Measurements from ENCODE around the gene MARCHF3.

Gene MARCHF3

DNA sequence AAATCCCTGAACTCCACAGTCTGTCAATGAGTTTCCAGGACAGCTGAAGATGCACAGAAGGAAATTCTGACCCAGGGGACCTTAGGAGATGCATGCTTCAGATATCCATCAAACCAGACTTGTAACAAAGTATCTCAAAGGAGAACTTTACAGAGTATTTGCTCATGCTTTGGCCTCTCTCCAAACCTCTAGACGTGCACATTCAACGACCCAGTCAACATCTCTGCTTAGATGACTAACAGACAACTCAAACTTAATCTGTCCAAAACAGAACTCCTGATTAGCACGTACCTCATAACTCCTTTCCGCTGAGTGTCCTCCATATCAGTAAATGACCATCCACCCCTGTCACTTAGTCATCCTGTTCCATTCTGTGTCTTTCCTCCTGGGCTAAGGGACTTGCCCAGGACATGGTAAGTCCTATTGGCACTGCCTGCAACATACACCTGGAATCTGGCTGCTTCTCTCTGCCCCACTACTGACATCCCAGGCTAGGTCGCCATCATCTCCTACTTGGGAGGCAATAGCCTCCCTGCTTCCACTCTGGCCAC, 146.0 kb downstream of the MARCHF3 start:
- DNase-seq: no peak
- intact Hi-C loops (cut with DNase I): no loop called here

GRCh38 chr5:126883564-126884245, 146.7 kb downstream of the MARCHF3 start:
- intact Hi-C loops (cut with DNase I): no loop called here
- no peak for DNase-seq

DNA sequence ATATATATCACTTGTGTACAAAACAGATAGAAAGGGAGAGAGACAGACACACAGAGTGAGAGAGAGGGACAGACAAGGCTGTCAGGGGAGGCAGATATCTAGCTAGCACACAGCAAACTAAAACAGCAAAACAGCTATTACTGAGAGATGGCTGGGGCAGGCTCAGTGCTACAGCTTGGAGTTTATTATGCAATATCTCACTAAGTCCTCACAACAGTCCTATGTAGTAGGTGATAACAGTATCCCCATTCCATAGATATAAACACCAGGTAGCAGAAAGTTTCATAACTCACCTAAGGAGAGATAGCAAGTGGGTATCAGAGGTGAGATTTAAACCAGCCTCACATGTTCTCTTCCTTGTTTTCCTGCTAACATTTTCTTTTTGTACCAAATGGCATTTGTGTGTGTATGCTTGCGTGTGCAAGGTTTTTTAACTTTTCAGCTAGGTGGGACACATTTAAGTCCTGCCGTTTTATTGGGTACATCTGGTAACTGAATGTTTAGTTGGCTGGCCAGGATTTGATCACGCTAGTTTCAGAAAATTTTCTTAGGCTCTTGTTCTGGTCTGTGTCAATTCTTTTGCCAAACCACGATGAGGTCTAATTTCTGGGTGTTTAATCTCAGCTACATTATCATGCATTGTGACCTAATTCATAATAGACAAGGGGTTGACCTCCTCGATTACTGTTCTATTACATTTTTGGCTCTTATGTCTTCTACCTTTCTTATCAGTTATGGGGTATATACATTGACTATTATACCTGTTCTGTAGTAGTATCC, 148.3 kb downstream of the MARCHF3 start:
- intact Hi-C loops (cut with DNase I): no loop called here
- DNase-seq: no peak

DNA sequence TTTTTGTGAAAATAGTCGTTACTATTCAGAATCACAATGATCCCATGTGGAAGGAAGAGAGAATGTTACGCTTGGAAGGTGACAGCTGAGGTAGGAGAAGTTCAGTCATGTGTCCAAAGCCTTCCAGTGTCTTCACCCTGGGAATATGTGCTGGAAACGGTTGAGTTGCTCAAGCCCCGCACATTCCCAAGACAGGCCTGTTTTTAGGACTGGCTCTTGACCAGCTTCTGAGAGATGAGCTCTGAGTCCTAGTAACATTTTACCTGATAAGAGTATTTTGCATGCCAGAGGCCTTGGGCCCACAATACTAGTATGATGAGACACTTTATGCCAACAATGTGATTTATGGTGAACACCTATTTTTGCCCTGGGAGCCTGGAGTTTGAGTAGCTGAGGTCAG, 151.7 kb downstream of the MARCHF3 start:
- intact Hi-C loops (cut with DNase I): no loop called here
- DNase-seq: no peak

DNA sequence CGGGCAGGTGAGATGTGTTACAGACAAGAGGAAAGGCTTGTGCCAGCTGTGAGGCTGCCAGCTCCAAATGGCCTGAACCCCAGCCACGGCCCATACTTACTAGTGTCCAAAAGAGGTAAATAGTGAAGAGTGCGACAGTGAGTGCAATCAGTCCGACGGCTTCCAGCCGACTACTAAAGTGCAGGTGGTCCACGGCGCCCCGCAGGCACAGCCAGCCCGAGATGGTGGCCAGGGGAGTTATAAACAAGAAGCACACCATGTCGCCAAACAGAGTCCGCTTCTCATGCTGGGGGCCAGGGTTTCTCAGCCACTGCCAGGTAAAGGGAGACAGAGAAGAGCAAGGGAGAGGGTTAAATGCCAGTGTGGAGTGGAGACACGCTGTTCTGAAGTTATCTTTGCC, 152.3 kb downstream of the MARCHF3 start:
- intact Hi-C loops (cut with DNase I): no loop called here
- DNase-seq: no peak

DNA sequence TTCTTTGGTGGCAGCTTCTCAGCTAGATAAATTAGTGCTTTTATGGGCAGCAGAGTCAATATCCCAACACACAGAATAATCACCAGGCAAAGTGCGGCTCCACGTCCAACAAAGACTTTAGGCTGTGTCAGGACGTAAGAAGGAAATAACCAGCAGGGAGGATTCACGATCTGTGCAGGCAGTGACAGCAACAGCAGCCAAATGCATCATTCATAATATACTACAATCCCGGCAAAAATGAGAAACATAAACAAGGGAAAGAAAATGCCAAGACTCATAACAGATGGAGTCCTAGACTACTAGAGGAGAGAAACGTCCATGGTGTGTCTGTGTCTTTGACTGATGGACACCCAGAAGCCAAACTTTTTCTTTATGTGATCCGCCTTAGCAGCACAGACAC, 152.8 kb downstream of the MARCHF3 start:
- no peak for DNase-seq
- intact Hi-C loops (cut with DNase I): no loop called here

- intact Hi-C loops (cut with DNase I): no loop called here
- no peak for DNase-seq
These were observed 155.0 kb downstream of the MARCHF3 start for GRCh38 chr5:126875303-126875785.

DNA sequence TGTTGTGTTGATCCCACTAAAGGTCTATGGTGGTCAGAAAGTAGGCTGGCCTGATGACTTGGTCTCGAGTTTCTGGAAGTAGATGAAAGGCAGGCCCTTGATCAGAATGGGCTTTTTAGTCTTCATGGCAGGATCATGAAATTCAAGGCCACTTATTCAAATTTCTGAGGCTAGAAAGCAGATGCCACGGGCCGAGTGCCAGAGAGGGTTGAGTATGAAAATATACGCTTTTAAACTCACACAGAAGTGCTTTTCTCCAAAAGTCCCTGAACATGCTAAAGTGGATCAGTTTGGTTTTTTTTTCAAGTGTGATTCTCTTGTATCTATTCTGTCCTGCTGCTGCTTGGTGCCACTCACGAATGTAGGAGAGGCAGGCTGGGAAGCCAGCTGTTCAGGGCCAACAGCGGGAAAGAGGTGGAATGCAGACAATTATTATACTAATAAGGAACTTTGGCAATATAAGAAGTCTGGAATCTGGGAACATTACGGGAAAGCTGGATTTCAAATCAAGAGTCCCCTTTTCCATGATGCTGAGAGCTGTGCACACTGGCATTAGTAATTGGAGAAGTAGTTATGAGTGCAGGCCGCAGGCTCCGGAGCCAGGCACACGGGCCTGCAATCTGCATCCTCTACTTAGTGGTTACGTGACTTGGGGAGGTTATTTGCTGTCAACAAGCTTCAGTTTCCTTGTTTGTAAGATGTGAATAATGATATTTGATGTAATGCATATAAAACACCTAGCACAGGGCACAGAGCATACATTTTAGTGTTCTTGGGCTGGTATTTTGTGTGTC, 157.6 kb downstream of the MARCHF3 start:
- intact Hi-C loops (cut with DNase I): no loop called here
- DNase-seq: peak in 1 of 10 donors; percentile 74

- intact Hi-C loops (cut with DNase I): no loop called here
- DNase-seq: no peak
These were observed 158.9 kb downstream of the MARCHF3 start for GRCh38 chr5:126871441-126871840.

DNA sequence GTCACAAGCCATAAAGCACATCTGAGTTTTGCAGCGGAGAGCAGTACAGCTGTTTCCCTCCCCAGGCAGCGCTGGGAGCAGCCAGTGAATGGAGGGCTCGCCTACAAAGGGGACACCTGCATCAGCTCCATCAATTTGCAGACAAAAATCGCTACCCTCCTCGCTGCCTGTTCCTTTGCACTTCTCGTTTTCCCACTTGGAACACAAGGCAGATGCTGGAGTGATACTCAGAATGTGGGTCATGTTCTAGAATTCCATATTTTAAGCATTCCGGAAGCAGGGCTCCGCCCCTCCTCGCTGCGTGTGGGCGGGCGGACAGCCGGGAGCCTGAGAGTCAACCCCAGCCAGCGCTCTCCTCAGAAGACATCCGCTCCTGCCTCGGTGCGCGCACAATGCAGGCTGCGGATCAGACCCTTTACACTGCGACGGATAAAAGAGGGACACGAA, 161.3 kb downstream of the MARCHF3 start:
- intact Hi-C loops (cut with DNase I): no loop called here
- DNase-seq: peak in 8 of 10 donors; percentile 25 to 93 (median 64)

DNA sequence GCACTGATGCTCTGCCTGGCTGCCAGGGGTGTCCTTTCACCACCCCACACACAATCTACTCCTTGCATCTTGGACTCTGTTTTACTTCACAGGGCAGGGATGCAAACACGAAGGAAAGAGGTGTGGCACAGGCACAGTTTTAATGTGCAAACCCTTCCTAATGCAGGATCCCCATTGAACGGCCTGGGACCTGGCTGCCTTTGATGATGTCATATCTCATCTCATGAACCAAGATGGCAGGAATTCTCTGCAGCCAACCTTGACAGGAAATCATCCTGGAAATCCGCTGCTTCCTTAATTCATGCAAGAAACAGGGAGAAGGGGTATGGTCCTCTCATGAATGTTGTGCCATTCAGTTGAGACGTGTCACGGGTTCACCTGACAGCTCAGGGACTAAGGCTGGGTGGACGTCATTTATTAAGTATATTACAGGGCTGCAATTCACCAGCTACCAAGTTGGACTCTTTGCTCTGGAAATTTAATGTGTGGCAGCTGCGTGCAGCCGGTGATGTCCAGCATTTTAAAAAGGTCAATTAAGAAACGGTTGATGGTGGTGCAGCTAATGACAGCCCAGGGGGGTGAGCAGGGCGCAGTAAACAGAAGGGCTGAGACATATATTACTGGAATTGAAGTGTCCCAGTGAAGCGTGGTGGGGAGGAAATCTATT, 161.9 kb downstream of the MARCHF3 start:
- DNase-seq: no peak
- intact Hi-C loops (cut with DNase I): no loop called here

DNA sequence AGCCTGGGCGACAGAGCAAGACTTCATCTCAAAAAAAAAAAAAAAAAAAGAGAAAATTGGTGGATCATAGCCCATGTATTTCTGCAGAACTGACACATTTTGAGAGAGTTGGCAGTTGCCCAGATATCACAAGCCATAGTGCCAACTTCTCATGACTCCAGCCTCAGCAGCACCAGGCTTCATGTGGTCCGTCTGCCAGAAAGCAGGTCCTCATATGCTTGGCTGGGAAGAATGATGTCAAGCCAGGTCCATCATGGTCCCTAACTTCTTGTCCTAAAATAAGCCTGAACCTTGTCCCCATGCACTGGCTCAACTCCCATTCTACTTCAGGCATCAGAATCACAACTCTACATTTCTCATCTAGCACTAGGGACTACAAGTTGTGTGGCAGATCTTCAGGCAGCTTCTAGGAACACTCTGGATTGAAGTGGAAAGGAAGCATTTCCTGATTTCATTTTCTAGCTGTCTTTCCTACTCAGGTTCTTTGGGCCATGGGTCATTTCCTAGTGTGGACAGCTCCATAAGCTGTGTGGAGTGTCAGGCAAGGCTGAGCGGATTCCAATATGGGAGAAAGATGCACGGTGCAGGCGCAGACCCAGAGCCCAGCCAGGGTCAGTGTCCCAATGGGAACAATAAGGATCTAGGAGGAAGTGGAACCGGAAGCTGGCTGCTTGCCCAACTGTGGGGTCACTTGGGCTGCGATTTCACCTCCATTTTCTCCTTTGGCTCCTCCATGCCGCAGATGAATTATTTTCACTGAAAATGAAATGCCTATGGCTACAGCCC, 163.3 kb downstream of the MARCHF3 start:
- intact Hi-C loops (cut with DNase I): no loop called here
- DNase-seq: no peak

- no peak for DNase-seq
- intact Hi-C loops (cut with DNase I): no loop called here
These were observed 165.1 kb downstream of the MARCHF3 start for GRCh38 chr5:126865299-126865698.

DNA sequence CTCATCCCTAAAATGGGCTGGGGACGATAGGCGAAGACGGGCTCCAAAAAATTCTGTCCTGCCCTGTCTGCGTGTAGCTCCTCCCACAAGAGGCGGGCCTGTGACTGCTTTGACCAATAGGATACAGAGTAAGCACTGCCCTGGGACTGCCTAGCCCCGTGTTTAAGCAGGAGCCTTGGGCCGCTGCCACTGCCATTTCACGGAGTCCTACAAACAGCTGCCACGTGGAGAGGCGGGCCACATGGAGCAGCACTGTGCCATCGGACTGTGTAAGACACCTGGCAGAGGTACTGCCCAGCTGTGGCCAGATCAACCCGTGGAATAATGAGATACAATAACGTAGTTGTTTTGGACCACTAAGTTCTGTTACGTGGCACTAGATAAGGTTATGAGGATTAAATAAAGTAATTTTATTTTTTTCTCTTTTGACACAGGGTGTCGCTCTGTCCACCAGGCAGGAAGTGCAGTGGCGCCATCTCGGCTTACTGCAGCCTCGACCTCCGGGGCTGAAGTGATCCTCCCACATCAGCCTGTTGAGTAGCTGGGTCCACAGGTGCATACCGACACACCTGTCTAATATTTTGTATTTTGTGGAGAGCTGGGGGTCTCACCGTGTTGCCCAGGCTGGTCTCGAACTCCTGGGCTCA, 166.2 kb downstream of the MARCHF3 start:
- intact Hi-C loops (cut with DNase I): no loop called here
- peak in 1 of 10 donors; percentile 28 for DNase-seq

- DNase-seq: no peak
These were observed 167.0 kb downstream of the MARCHF3 start for GRCh38 chr5:126863402-126863801.

GRCh38 chr5:126858441-126858840, 171.9 kb downstream of the MARCHF3 start:
- intact Hi-C loops (cut with DNase I): no loop called here
- DNase-seq: peak in 1 of 10 donors; percentile 45

More at GRCh38 chr5:126863402-126863801, 167.0 kb downstream of the MARCHF3 start:
- intact Hi-C loops (cut with DNase I): no loop called here

DNA sequence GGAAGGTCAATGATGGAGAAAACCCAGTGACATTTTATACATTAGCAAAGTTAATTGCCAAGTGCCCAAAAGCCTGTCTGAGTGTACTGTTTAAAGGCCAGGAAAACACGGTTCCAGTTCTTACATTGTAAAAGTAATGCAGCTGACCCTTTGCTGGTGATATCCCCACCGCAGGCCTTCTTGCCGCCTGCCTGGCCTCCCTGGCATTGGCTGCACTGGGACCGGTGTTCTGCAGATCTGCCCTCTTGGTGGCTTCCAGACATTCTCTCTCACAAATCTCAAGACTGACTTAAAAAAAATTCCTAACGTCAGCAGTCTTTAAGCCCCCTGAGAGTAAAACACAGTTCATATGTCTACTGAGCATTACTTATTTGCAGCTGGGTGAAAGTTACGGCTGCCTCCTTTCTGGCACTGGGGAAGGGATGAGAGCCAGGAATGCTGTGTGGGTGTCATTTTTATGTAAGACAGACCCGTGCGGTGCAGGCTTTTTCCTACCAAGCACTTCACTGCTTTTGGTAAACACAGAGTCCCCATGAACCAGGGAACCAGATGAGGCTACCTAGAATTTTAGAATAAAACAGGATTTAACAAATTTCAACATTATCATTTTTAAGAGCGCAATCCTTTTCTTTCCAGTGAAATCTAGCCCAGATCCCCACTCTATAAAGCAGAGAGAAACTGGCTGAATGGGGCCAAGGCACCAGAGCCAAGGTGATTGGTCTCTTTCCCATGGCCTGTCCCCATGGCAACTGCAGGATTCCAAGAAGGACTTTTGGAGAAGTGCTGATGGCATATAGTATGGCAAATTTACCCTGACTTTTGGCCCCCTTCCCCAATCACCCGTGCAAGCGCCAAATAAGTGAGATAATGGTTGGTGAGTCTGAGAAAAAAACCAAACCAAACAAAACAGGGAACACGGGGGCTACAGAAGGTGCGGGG, 172.6 kb downstream of the MARCHF3 start:
- peak in 5 of 10 donors; percentile 32 to 88 (median 59) for DNase-seq
- intact Hi-C loops (cut with DNase I): no loop called here

GRCh38 chr5:126855266-126855665, 175.1 kb downstream of the MARCHF3 start:
- intact Hi-C loops (cut with DNase I): no loop called here
- DNase-seq: no peak

Measured in posterior cingulate gyrus (tissue), 11 donors.